ENCODE data around the gene CAMK2B. TPM values are rescaled to one million over a fixed set of nuclear protein-coding genes. Genes with fewer than 3 reads are reported as not detected.
A peak's percentile ranks its signal among the peaks of the same experiment; 100 is the strongest.
"Not testable (repeated sequence)": the region's sequence is repeated elsewhere in the genome, so short reads cannot be mapped to it uniquely, and the experiment has no call there.

Gene CAMK2B
- total RNA-seq, 1 donor from 2014 or later = 0.58 TPM

GRCh38 chr7:44172352-44172751, 153.0 kb downstream of the CAMK2B start:
- Mint-ChIP-seq H3K27ac (no peak overlapping the region), H3K4me3 (no peak overlapping the region), H3K27me3 (no peaks in the 10 kb centered on the region), H3K36me3 (ENCODE audit: low read depth) (no peaks in the 10 kb centered on the region), H3K4me1 (peaks cover 15% of the 10 kb centered on the region), H3K9me3 (no peaks in the 10 kb centered on the region)
- DNase-seq (no peak), ATAC-seq (ENCODE audit: low read depth) (no peak)
- TF ChIP-seq CTCF (IDR thresholded peaks at IDR 0.05) = no peak
- ChIA-PET POLR2A (no interaction called here), CTCF (no interaction called here)
- intact Hi-C loops (cut with micrococcal nuclease) = no loop called here

- POLR2A ChIA-PET = interaction anchor here (0.6 kb wide), 1 partner anchor 74 kb away, joined by 5 read pairs; no protein-coding TSS in a partner anchor
- H3K9me3 Mint-ChIP-seq; ATAC-seq (ENCODE audit: low read depth); H3K27me3 Mint-ChIP-seq; DNase-seq; H3K27ac Mint-ChIP-seq; H3K4me3 Mint-ChIP-seq; intact Hi-C loops (cut with micrococcal nuclease); CTCF ChIA-PET; H3K36me3 Mint-ChIP-seq (ENCODE audit: low read depth): not testable (repeated sequence)
- peaks cover 15% of the 10 kb centered on the region for H3K4me1 Mint-ChIP-seq
Measured at GRCh38 chr7:44171901-44172300, 153.5 kb downstream of the CAMK2B start.

GRCh38 chr7:44167920-44168319, 157.5 kb downstream of the CAMK2B start:
- Mint-ChIP-seq H3K27ac (peak overlapping the region; percentile 3), H3K27me3 (no peaks in the 10 kb centered on the region), H3K4me1 (peaks cover 15% of the 10 kb centered on the region), H3K4me3 (no peak overlapping the region), H3K9me3 (peaks cover 9% of the 10 kb centered on the region), H3K36me3 (ENCODE audit: low read depth) (no peaks in the 10 kb centered on the region)
- intact Hi-C loops (cut with micrococcal nuclease) = loop anchor here (2.0 kb wide), 2 partner anchors 15 to 21 kb away; no protein-coding TSS in a partner anchor
- ChIA-PET CTCF (no interaction called here), POLR2A (no interaction called here)
- no peak for DNase-seq
- no peak for TF ChIP-seq CTCF (IDR thresholded peaks at IDR 0.05)
- peak; percentile 61 for ATAC-seq (ENCODE audit: low read depth)

Other genes starting within 250 kb of the CAMK2B start
- gene POLM, start 243.1 kb downstream of the CAMK2B start, total RNA-seq = 53.0 and 69.7 TPM in 2 replicates
- gene AEBP1, start 221.2 kb downstream of the CAMK2B start, total RNA-seq = 17.4 and 21.7 TPM in 2 replicates
- gene POLD2, start 202.0 kb downstream of the CAMK2B start, total RNA-seq = 146 and 147 TPM in 2 replicates
- not detected in 2 replicates for gene MYL7, start 184.3 kb downstream of the CAMK2B start, total RNA-seq
- 0.13 and 0.44 TPM in 2 replicates for gene GCK, start 136.2 kb downstream of the CAMK2B start, total RNA-seq
- 78.2 and 78.7 TPM in 2 replicates for gene YKT6, start 124.6 kb downstream of the CAMK2B start, total RNA-seq
- gene NUDCD3, start 165.1 kb upstream of the CAMK2B start, total RNA-seq = 80.7 and 85.1 TPM in 2 replicates
- gene NPC1L1, start 215.7 kb upstream of the CAMK2B start, total RNA-seq = not detected in 2 replicates
- 92.6 and 99.7 TPM in 2 replicates for gene DDX56, start 248.3 kb upstream of the CAMK2B start, total RNA-seq

Measured in activated B cell treated with CpG ODN at 0.5 μM for 24 hours (primary cell).